ENCODE measurements around the gene GRP.

Gene GRP

GRCh38 chr18:59219672-59220163, at the start of gene GRP:
GRP (plus strand) TSS chr18:59220158; CDS start chr18:59220266, 108 bp downstream.
- DNase-seq: no peak

GRCh38 chr18:59172664-59173249, 47.2 kb upstream of the GRP start:
- DNase-seq: no peak

DNA sequence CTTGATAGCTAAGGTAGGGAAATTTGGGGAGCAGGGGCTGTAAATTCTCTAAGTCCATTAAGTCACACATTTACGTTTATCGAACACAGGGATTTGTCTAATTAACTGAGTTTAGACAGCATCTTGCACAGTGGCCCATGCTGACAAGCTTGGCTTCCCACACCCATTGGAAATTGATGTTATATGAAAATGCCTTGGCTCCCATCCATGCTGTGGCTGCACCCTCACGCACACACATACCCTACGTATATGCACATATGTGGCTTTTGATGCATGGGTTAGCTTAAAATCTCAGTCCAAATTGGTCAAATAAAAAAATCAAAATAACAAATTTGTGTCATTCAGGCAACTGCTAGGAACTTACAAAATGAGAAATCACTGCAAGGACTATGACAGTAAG, 42.5 kb upstream of the GRP start:
- no peak for DNase-seq

DNA sequence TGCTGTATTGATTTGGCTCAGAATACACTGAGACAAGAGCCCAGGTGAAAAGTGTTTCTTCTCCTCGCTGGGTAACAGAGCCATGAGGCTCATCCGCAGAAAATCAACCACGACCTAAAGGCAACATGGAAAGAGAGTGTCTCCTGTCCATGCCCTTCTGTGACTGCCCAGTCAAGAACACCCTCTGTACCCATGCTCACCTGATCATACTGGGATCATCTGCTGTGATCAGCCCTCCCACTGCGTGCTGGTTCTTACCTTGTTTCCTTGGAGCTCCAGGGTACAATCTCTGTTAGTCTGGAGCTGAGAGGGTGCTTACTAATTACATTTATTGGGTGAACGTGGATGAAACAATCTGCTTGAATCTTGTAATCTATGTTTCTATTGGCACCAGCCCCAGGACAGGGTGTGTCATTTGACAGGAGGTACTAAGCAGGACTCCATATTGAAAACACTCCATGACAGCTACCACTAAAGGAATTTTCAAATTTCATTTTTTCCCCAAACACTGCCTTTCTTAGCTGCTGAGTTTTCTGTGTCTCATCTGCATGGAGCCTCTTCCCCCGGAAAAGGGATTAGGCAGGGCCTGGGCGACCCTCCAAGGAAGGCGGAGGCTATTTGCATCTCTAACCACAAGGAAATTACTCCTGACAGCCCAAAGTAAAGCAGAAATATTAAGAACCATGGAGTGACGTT, 39.7 kb upstream of the GRP start:
- peak; percentile 58 for DNase-seq

GRCh38 chr18:59182673-59183072, 37.3 kb upstream of the GRP start:
- DNase-seq: no peak

GRCh38 chr18:59189008-59189407, 30.9 kb upstream of the GRP start:
- DNase-seq: no peak

- DNase-seq: no peak
Observed at GRCh38 chr18:59189746-59190145, 30.2 kb upstream of the GRP start.

DNA sequence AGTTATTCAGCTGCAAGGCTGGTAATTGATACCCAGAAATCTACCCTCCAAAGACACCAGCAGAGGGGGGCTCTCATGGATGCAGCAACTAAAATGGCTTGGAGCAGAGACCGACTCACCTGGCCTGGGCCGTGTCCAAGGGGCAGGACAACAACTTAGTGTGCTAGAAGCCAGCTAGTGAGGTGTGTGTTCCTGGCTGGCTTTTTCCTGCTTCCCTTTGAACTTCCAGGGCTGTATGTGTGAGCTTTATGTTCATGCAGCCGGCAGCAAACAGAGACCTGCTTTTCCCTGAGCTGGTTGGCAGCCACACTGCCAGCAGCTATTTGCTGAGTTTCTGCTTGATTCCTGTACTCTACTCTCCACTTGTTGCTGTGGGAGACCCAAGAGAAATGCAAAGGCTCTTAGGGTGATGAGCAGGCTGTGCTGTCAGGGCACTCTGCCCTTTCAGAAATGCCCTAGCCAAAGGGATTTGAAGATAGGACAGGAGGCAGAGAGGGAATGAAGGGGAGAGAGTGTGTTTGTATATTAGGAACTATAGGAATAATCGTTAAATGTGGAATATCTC, 23.7 kb upstream of the GRP start:
- no peak for DNase-seq

- no peak for DNase-seq
Observed at GRCh38 chr18:59197636-59198035, 22.3 kb upstream of the GRP start.

GRCh38 chr18:59198215-59198614, 21.7 kb upstream of the GRP start:
- DNase-seq: no peak

GRCh38 chr18:59200787-59201186, 19.2 kb upstream of the GRP start:
- DNase-seq: no peak

GRCh38 chr18:59202258-59202820, 17.6 kb upstream of the GRP start:
- DNase-seq: no peak

DNA sequence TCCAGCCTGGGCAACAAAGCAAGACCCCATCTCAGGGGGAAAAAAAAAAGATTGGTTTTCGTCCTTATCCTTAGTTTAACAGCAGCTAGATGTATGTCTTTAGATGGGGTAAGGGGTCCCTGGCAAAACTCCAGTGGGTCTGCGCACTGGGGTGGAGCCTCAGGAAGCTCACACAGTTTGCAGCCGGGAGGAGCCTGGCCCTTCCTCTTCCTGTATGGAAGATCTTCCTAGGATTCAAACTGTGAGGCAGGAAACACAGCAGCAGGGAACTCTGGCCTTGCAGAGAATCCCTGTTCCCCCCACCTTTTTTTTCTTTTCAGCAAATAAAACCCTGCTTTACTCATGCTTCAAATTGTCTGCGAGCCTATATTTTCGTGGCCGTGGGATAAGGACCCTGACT, 12.5 kb upstream of the GRP start:
- no peak for DNase-seq

DNA sequence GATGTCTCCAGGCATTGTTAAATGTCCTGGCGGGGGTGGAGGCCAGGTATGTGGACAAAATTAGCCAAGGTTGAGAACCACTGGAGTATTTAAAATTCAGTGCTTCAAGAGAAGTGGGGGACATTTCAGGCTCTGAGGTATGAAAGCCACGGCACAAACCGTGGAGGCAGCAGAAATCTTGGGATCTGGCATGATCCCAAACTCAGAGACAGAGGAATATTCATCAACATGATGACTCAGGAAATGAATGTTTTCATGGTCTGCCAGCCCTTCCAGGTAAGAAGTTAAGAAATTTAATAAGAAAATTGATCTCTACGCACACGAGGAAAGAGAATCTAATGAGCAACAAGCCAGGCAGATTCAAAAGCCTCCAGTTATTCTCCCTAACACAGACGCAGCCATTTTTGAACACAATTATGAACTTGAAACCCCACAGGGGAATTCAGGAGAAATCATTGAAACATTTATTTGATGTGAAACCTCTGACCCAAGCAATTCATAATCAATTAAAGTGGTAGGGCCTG, 11.3 kb upstream of the GRP start:
- DNase-seq: no peak

DNA sequence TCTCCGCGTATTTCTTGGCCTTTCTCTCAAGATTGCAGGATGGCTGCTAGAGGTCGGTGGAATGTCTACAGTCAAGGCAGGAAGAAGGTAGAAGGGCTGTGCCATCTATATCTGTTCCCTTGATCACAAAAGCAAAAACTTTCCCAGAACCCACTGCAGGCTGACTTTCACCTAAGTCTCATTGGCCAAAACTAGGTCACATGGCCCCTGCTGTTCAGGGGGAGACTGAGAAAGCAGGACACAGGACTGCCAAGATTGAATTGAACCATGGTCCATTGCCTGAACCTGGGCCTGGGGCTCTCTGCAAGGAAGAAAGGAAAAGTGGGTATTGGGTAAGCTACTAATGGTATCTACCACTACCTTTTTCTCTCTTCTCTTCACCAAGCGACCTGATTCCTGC, 9.7 kb upstream of the GRP start:
- no peak for DNase-seq

DNA sequence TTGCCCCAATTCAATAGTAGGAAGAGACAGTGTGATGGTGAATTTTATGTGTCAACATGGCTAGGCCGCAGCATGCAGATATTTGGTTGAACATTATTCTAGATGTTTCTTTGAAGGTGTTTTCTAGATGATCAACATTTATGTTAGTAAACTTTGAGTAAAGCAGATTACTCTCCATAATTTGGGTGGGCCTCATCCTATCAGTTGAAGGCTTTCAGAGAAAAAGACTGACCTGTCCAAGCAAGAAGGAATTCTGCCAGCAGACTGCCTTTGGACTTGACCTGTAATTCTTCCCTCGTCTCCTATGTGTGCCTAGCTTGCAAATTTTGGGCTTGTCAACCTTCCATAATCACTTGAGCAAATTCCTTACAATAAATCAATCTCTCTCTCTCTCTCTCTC, 8.3 kb upstream of the GRP start:
- DNase-seq: no peak

- DNase-seq: no peak
Observed at GRCh38 chr18:59218018-59218417, 1.9 kb upstream of the GRP start.

DNA sequence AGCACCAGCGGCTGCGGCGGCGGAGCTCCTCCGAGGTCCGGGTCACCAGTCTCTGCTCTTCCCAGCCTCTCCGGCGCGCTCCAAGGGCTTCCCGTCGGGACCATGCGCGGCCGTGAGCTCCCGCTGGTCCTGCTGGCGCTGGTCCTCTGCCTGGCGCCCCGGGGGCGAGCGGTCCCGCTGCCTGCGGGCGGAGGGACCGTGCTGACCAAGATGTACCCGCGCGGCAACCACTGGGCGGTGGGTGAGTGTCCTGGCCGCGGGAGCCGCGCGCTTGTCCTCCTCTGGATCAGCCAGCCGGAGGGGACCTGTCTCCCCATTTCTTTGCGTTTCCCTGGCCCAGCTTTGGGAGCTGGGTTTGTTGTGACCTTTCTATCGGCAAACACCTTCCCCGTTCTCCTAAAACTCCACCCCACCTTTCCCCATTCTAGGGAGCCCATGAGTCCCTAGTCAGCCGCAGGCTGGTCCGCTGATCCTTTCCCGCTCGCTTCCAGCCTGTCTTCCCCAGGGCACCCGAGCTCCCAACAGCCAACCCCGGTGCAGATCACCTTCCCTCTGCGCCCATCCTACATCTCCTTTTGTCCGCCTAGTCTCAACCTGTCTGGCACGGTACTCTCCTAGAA, 316 bp downstream of the GRP start:
- no peak for DNase-seq

DNA sequence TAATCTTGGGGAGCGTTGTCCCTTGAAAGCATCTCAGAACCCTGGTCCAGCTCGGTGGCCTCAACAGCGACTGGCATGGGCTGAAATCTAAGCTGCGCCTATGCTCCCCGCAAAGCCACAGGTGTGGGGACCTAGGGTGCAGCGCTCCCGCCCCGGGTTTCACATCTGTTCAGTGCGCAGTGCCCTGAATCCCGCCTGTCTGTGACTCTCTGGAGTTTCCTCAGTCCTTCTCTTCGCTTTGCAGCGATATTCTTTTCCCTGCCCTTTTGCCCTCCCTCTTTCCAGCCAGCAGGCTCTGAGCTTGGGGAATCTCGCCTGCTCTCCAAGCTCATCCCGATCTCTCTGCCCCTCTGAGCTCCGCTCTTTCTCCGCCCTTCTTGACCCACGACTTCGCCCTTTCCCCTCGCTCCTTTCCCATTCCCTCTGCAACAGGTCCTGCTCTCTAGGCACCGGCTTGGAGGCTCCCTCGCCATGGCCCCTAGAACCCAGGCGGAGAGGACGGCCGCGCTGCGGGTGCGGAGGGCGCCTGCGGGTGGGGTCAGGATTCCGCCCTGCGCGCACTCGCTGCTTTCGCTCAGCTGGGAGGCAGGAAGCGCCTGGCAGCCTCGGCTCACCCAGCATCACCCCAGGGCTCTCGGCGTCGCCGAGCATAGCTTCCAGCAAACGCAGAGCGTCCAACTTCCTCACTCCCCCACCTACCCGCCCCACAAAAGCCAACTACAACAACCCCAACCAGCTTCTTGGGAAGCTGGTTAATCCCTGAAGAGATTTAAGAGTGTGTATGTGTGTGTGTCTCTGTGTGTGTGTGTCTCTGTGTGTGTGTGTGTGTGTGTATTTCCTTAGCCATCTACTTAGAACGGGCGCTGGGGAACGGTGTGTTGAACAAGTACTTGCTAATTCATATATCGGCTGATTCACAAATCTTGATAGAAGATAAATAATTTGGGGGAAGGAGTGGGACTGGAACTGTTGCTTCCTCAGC, 1.1 kb downstream of the GRP start:
- no peak for DNase-seq

- DNase-seq: no peak
Observed at GRCh38 chr18:59222341-59222740, 2.4 kb downstream of the GRP start.

GRCh38 chr18:59228351-59228750, 8.4 kb downstream of the GRP start:
- DNase-seq: no peak

- DNase-seq: no peak
Observed at GRCh38 chr18:59229191-59229590, 9.2 kb downstream of the GRP start.
